Psoas muscle (tissue), 8 donors: ENCODE data around the gene AMIGO1. TPM values are rescaled to one million over a fixed set of nuclear protein-coding genes. Genes with fewer than 3 reads are reported as not detected.

Source experiments
- ATAC-seq, 4 donors: fragments of 200-7000 bp; cut with Tn5 transposase; one replicate each; pipeline ENCODE4 v1.9.1; 2020; ENCODE audit warnings: moderate library complexity in 3 of 4, mild to moderate bottlenecking in 2 of 4
- DNase-seq, 2 donors: peaks; one replicate each; pipeline ENCODE4 v3.0.0-alpha.2; 2020
- H3K27ac ChIP-seq: fragments of 200-600 bp; one replicate; pipeline ENCODE4 v1.8.0; 2022
- H3K27me3 ChIP-seq, 3 donors: fragments of 200-600 bp in 1 of 3; one replicate each; pipeline versions ENCODE4 v1.6.1 to v1.8.0; 2013 to 2022; ENCODE audit warnings: low read length in 2 of 3, mild to moderate bottlenecking in 2 of 3, moderate library complexity in 1 of 3; ENCODE audit not compliant: insufficient read depth in 3 of 3
- H3K36me3 ChIP-seq, 2 donors: fragments of 200-600 bp in 1 of 2; one replicate each; pipeline versions ENCODE4 v1.6.1 to v1.8.0; 2013 to 2022; ENCODE audit warnings: low read depth in 1 of 2, mild to moderate bottlenecking in 1 of 2, moderate library complexity in 1 of 2; ENCODE audit not compliant: insufficient read depth in 1 of 2
- H3K4me1 ChIP-seq: fragments of 200-600 bp; one replicate; pipeline ENCODE4 v1.8.0; 2022
- H3K4me3 ChIP-seq: fragments of 200-600 bp; one replicate; pipeline ENCODE4 v1.8.0; 2022; ENCODE audit warnings: mild to moderate bottlenecking
- H3K9me3 ChIP-seq: fragments of 200-600 bp; one replicate; pipeline ENCODE4 v1.8.0; 2022
- WGBS, 3 donors: extraction: QIAGEN DNeasy Blood & Tissue Kit; methylation state at CpG; one replicate each; pipeline versions ENCODE4 v1.1.6 to v1.1.7; 2013; 5-methylcytosine and 5-hydroxymethylcytosine counted together
- intact Hi-C, 2 donors: fragments of 100-400 bp; cut with DNase I; formaldehyde crosslinking; loops; one replicate each; pipeline versions ENCODE4 v1.11.0 to v1.14.2; 2022
- polyA plus RNA-seq, 3 donors: library from polyadenylated mRNA; stranded (reverse); fragments of 200-250 nt; gene quantifications; one replicate each; pipeline ENCODE4 v1.2.3, GENCODE V29; 2013
- total RNA-seq, 4 donors: library from RNA; stranded (reverse); fragmentation: NEBNext Ultra II Directional in 2 of 4; extraction: Animal tissue kit (Norgen Biotek cat#: 25700) in 2 of 4; gene quantifications; one replicate each; pipeline versions ENCODE4 v1.2.1 to v1.2.4, GENCODE V29; 2021 to 2023
- TF ChIP-seq, protein P1 (sequence below): fragments of 200-600 bp; IDR thresholded peaks from one replicate; pipeline ENCODE4 v1.8.0; 2022; ENCODE audit warnings: antibody characterized with exemption
- donor health status: healthy with polysubstance abuse.
- donor health status: DM: no; HTN: no; CAD: no; lungs with moderate emphysema.
- donor health status: Bipolar disorder and iron deficiency.
- donor health status: healthy.
- donor health status: DM: yes; HTN: yes; CAD: no.
- donor health status: DM: no; HTN: no; CAD: no.
- donor health status: DM: no; HTN: no; CAD: no.
- donor health status: DM: yes; HTN: yes; CAD: no.

The AMIGO1 gene
- total and polyA plus RNA-seq, 7 donors: 3.1 to 16.6 (median 10.0) TPM

DNA sequence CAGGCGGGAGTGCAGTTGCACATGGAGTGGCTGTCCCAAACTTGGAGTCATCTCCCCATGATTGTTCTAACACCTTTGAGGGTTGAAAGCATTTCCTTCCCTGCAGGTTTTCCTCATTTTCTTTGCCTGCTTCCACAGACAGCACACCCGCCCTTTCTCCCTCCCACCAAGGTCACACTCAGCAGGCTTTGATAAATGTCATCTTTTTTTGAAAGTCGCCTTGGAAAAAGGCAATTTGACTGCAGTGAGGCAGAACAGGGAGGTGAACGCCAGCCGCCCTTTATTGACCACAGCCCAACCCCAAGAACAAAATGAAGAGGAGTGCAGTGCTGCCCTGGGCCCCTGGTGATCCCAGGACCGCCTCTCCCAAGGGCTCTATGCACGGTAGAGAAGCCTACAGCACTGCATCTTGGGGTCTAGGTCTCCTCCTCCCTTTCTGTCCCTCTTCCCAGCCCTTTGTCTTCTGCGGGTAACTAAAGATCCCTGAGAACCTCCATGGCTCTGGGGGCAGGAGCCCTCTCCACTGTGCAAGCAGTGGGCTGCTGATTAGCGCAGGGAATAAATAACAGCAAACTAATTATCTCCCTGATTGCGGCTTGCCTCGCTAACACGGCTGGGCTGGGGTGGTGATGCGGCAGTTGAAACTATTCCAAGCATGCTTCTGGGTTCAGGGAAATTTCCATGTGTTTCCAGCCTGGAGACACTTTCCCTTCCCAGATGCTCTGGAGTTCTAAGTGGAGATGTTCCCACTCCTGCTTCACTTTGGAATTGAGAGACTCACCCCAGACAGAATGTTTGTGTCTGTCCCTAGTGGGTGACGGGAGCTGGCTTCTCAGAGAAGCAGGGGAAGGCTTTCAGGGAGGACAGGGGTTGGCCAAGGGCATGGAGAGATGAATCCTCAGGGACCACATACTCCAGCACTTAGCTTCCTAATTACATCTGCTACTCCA, 11.8 kb upstream of the AMIGO1 start:
- Histone ChIP-seq H3K27ac (no peak overlapping the region), H3K4me3 (no peak overlapping the region), H3K4me1 (no peaks in the 10 kb centered on the region), H3K36me3 (no peaks in the 10 kb centered on the region), H3K27me3 (no peaks in the 10 kb centered on the region), H3K9me3 (no peaks in the 10 kb centered on the region)
- WGBS, 3 donors: 64 to 67% (median 66%) methylated on average over 14 of the region's 14 CpGs
- no peak for DNase-seq
- no peak for ATAC-seq
- intact Hi-C loops: no loop called here
- TF ChIP-seq, protein P1, sequence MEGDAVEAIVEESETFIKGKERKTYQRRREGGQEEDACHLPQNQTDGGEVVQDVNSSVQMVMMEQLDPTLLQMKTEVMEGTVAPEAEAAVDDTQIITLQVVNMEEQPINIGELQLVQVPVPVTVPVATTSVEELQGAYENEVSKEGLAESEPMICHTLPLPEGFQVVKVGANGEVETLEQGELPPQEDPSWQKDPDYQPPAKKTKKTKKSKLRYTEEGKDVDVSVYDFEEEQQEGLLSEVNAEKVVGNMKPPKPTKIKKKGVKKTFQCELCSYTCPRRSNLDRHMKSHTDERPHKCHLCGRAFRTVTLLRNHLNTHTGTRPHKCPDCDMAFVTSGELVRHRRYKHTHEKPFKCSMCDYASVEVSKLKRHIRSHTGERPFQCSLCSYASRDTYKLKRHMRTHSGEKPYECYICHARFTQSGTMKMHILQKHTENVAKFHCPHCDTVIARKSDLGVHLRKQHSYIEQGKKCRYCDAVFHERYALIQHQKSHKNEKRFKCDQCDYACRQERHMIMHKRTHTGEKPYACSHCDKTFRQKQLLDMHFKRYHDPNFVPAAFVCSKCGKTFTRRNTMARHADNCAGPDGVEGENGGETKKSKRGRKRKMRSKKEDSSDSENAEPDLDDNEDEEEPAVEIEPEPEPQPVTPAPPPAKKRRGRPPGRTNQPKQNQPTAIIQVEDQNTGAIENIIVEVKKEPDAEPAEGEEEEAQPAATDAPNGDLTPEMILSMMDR: no peak

GRCh38 chr1:109517337-109517736, 7.8 kb upstream of the AMIGO1 start:
- WGBS, 3 donors: 81 to 84% (median 82%) methylated on average over 5 of the region's 5 CpGs
- H3K27ac ChIP-seq: no peak overlapping the region
- ATAC-seq: no peak
- no peaks in the 10 kb centered on the region for H3K9me3 ChIP-seq
- no peak for DNase-seq
- H3K4me3 ChIP-seq: no peak overlapping the region
- no peaks in the 10 kb centered on the region for H3K4me1 ChIP-seq
- TF ChIP-seq, protein P1: no peak
- no peaks in the 10 kb centered on the region for H3K36me3 ChIP-seq
- no peaks in the 10 kb centered on the region for H3K27me3 ChIP-seq
- intact Hi-C loops: no loop called here

GRCh38 chr1:109516872-109517271, 7.3 kb upstream of the AMIGO1 start:
- no peak for ATAC-seq
- Histone ChIP-seq H3K27me3 (no peaks in the 10 kb centered on the region), H3K9me3 (no peaks in the 10 kb centered on the region), H3K27ac (no peak overlapping the region), H3K4me1 (no peaks in the 10 kb centered on the region), H3K4me3 (no peak overlapping the region), H3K36me3 (no peaks in the 10 kb centered on the region)
- intact Hi-C loops: no loop called here
- WGBS, 3 donors: 64 to 80% (median 80%) methylated on average over 5 of the region's 5 CpGs
- TF ChIP-seq, protein P1: no peak
- DNase-seq: no peak

GRCh38 chr1:109514846-109515245, 5.3 kb upstream of the AMIGO1 start:
- Histone ChIP-seq H3K4me1 (peaks cover 2% of the 10 kb centered on the region), H3K27me3 (no peaks in the 10 kb centered on the region), H3K9me3 (no peaks in the 10 kb centered on the region), H3K27ac (no peak overlapping the region), H3K4me3 (no peak overlapping the region), H3K36me3 (no peaks in the 10 kb centered on the region)
- TF ChIP-seq, protein P1: no peak
- DNase-seq: no peak
- 83 to 86% (median 84%) methylated on average over 3 of the region's 3 CpGs for WGBS, 3 donors
- intact Hi-C loops: no loop called here
- ATAC-seq: no peak
